ENCODE measurements around the gene SPCS3. TPM values are rescaled to one million over a fixed set of nuclear protein-coding genes. Genes with fewer than 3 reads are reported as not detected.

Gene SPCS3
- total and polyA plus RNA-seq, 2 donors from 2014 or later: 28.7 to 131 TPM

DNA sequence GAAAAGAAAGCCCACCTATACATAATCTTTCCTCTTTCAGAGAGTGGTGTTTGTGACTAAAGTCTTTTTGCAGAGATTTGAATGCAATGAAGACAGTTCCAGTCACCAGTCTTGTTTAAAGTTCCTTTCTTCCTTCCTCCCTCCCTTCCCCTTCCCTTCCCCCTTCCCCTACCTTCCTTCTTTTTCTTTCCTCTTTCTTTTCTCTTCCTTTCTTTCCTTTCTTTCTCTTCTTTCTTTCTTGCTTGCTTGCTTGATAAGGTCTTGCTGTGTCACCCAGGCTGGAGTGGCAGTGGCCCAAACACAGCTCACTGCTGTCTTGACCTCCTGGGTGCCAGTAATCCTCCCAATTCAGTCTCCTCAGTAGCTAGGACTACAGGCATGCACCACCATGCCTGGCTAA is 31.7 kb upstream of the SPCS3 start:
- no peak for DNase-seq
- Histone ChIP-seq H3K27ac (ENCODE audit: low read depth in 2 of 2, low read length in 2 of 2) (no peak overlapping the region), H3K4me1 (ENCODE audit: control insufficient read depth in 2 of 3, insufficient read depth in 2 of 3, low read depth in 1 of 3, low read length in 3 of 3) (no peaks in the 10 kb centered on the region), H3K9ac (ENCODE audit: low read length in 3 of 3) (no peak overlapping the region), H3K9me3 (ENCODE audit: control insufficient read depth in 2 of 3, insufficient read depth in 1 of 3, low read length in 3 of 3) (no peaks in the 10 kb centered on the region), H3K36me3 (ENCODE audit: control insufficient read depth in 2 of 3, insufficient read depth in 3 of 3, low read length in 3 of 3) (no peaks in the 10 kb centered on the region), H3K4me3 (ENCODE audit: low read length in 3 of 3) (no peak overlapping the region), H3K27me3 (ENCODE audit: control insufficient read depth, insufficient read depth, low read length) (no peaks in the 10 kb centered on the region)
- TF ChIP-seq, protein P1, sequence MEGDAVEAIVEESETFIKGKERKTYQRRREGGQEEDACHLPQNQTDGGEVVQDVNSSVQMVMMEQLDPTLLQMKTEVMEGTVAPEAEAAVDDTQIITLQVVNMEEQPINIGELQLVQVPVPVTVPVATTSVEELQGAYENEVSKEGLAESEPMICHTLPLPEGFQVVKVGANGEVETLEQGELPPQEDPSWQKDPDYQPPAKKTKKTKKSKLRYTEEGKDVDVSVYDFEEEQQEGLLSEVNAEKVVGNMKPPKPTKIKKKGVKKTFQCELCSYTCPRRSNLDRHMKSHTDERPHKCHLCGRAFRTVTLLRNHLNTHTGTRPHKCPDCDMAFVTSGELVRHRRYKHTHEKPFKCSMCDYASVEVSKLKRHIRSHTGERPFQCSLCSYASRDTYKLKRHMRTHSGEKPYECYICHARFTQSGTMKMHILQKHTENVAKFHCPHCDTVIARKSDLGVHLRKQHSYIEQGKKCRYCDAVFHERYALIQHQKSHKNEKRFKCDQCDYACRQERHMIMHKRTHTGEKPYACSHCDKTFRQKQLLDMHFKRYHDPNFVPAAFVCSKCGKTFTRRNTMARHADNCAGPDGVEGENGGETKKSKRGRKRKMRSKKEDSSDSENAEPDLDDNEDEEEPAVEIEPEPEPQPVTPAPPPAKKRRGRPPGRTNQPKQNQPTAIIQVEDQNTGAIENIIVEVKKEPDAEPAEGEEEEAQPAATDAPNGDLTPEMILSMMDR (IDR thresholded peaks at IDR 0.05; ENCODE audit: borderline replicate concordance, extremely low read depth, insufficient read depth): no peak
- intact Hi-C loops (cut with DNase I): no loop called here
- no peak for FAIRE-seq

DNA sequence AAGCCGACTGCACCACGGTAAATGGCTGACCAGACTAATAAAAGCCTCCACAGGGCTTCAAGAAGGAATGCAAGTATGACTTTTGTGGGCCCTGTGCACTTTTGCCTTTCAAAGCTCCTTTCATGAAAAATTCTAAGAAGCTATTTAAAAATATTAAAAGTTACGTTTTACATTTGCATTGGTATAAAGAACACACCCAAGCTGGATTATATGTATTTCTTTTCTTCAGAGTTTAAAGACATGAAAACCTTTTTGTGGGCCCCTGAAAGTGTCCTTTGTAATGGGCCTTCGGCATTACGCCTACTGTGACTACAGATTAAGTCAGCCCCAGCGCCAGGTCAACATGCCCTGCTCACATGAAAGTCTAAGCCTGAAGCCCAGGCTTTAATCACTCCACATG is 30.2 kb upstream of the SPCS3 start:
- Histone ChIP-seq H3K4me3 (ENCODE audit: low read length in 3 of 3) (no peak overlapping the region), H3K9ac (ENCODE audit: low read length in 3 of 3) (no peak overlapping the region), H3K36me3 (ENCODE audit: control insufficient read depth in 2 of 3, insufficient read depth in 3 of 3, low read length in 3 of 3) (no peaks in the 10 kb centered on the region), H3K27ac (ENCODE audit: low read depth in 2 of 2, low read length in 2 of 2) (no peak overlapping the region), H3K27me3 (ENCODE audit: control insufficient read depth, insufficient read depth, low read length) (no peaks in the 10 kb centered on the region), H3K9me3 (ENCODE audit: control insufficient read depth in 2 of 3, insufficient read depth in 1 of 3, low read length in 3 of 3) (no peaks in the 10 kb centered on the region), H3K4me1 (ENCODE audit: control insufficient read depth in 2 of 3, insufficient read depth in 2 of 3, low read depth in 1 of 3, low read length in 3 of 3) (no peaks in the 10 kb centered on the region)
- TF ChIP-seq, protein P1 (IDR thresholded peaks at IDR 0.05; ENCODE audit: borderline replicate concordance, extremely low read depth, insufficient read depth): no peak
- DNase-seq: no peak
- intact Hi-C loops (cut with DNase I): no loop called here
- no peak for FAIRE-seq

DNA sequence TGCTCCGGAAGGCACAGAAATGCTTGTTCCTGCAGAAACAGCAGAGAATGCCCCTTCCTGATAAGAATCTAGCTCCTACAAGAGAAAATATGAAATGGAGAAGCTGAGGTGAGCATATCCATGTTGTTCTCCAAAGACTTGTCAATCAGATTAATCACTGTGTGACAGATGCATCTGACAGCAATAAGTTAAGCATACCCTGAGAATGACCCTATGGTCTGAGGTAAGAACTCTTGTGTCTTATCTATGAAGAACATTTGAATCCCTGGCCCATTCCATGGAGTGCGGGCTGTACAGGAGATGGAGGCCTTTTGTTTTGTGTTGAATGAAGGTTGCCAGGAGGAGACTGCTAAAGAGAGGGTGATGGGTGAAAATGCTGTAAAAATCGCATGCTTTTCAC is 29.2 kb upstream of the SPCS3 start:
- H3K9me3 ChIP-seq (ENCODE audit: control insufficient read depth in 2 of 3, insufficient read depth in 1 of 3, low read length in 3 of 3): no peaks in the 10 kb centered on the region
- no peak overlapping the region for H3K27ac ChIP-seq (ENCODE audit: low read depth in 2 of 2, low read length in 2 of 2)
- no peak overlapping the region for H3K4me3 ChIP-seq (ENCODE audit: low read length in 3 of 3)
- no peaks in the 10 kb centered on the region for H3K27me3 ChIP-seq (ENCODE audit: control insufficient read depth, insufficient read depth, low read length)
- intact Hi-C loops (cut with DNase I): no loop called here
- no peaks in the 10 kb centered on the region for H3K4me1 ChIP-seq (ENCODE audit: control insufficient read depth in 2 of 3, insufficient read depth in 2 of 3, low read depth in 1 of 3, low read length in 3 of 3)
- no peak for FAIRE-seq
- no peak overlapping the region for H3K9ac ChIP-seq (ENCODE audit: low read length in 3 of 3)
- TF ChIP-seq, protein P1 (IDR thresholded peaks at IDR 0.05; ENCODE audit: borderline replicate concordance, extremely low read depth, insufficient read depth): no peak
- DNase-seq: no peak
- no peaks in the 10 kb centered on the region for H3K36me3 ChIP-seq (ENCODE audit: control insufficient read depth in 2 of 3, insufficient read depth in 3 of 3, low read length in 3 of 3)

DNA sequence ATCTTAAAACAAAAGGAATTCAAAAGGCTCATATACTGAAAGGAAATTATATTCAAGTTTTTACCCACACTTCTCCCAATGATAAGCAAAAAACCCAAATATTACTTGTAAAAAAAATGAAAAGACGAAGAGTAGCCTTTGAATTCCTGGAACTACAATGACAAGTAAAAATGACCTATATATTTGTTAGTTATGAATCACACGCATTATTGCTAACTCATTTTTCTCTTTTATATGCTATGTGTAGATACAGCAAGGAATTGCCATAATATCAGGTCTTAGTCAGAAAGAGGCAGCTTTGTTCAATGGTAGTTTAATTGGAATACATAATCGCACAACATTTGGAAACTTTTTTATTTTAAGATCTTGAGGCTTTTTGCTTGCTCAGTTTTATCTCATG is 28.0 kb upstream of the SPCS3 start:
- FAIRE-seq (no peak), DNase-seq (no peak)
- no peak overlapping the region for H3K9ac ChIP-seq (ENCODE audit: low read length in 3 of 3)
- TF ChIP-seq, protein P1 (IDR thresholded peaks at IDR 0.05; ENCODE audit: borderline replicate concordance, extremely low read depth, insufficient read depth): no peak
- intact Hi-C loops (cut with DNase I): no loop called here
- no peaks in the 10 kb centered on the region for H3K4me1 ChIP-seq (ENCODE audit: control insufficient read depth in 2 of 3, insufficient read depth in 2 of 3, low read depth in 1 of 3, low read length in 3 of 3)
- no peaks in the 10 kb centered on the region for H3K27me3 ChIP-seq (ENCODE audit: control insufficient read depth, insufficient read depth, low read length)
- no peak overlapping the region for H3K27ac ChIP-seq (ENCODE audit: low read depth in 2 of 2, low read length in 2 of 2)
- no peak overlapping the region for H3K4me3 ChIP-seq (ENCODE audit: low read length in 3 of 3)
- no peaks in the 10 kb centered on the region for H3K36me3 ChIP-seq (ENCODE audit: control insufficient read depth in 2 of 3, insufficient read depth in 3 of 3, low read length in 3 of 3)
- no peaks in the 10 kb centered on the region for H3K9me3 ChIP-seq (ENCODE audit: control insufficient read depth in 2 of 3, insufficient read depth in 1 of 3, low read length in 3 of 3)

Measured in kidney (tissue), 14 donors.